SKM-1 (cell line): ENCODE measurements around the gene RNF121.

Experiments used
- DNase-seq: peaks from one replicate; lab custom pipeline; 2025; ENCODE audit not compliant: unreplicated experiment; lab: John Stamatoyannopoulos, UW

Gene RNF121

DNA sequence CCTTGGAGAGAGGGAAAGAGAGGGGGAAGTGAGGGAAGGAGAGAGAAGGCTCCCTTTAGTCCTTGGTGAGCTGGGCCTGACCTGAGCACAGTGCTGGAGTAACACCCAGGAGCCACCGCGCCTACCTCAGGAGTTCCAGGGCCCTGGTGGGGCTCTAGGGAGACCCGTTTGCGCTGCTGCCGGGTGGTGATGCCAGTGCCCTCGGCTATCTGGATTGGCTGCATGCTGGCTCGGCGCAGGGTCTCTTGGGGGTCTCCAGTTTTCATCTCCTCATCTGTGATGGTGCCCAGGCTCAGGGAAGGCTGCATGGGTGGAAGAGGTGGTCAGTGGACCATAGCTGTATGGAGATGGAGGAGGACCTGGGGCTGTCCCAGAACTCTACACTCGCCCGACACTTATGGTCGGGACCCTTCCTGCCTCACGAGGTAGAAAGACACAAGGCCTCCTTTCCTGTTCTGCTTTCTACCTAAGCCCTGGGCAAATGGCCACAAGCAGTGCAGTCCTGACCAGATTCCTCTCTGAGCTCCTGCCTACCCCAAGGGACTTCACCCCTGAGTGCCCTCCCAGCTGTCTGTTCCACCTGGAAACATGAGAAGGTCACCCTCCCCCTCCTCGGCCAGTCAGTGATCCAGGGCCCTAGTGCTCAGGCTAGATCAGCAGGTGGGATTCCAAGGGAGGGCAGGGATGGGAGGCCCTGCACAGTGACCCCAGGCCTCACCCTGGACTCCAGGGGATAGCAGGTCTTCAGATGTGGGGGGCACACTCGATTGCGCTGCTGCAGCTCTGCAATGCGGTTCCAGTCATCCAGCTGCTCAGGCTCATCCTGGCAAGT is 75.9 kb downstream of the RNF121 start:
- DNase-seq: no peak

DNA sequence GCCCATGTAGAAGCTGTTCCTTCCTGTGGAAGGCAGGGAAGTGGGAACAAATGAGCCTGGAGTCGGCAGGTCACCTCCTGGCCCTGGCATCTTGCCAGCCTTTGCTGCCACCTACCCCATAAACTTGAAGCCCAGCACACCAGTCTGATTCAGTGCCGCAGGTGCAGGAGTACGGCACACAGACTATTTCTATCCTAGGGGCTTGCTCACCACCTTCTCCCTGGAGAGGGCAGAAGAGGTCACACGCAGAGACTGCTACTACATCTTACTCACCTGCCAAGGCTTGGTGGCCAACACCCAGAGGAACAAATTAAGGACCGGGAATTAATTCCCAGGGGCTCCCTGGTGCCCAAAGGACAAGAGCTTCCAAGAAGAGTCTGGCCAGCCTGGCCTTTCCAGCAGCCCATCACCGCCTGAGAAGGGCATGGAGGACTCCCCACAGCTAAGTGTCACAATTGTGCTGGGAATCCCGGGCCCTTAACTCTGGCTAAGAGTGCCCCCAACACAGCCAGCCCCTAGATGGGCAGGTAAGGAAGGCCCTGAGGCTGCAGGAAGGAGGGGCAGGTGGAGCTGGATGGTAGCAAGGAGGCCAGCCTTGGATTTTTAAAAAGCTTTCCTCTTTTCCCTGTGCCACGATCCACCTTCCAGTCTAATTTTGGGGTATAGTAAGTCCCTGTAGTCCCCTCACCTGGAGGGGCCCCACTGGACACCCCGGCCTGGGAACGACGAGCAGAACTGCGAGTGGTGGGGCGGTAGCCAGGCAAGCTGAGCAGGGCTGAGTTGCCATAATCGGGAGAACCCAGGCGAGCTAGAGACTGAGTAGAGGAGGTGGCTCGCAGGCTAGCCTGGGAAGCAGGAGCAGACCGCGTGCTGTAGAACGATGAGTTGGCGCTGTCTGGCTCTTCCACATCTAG is 76.8 kb downstream of the RNF121 start:
- DNase-seq: no peak

DNA sequence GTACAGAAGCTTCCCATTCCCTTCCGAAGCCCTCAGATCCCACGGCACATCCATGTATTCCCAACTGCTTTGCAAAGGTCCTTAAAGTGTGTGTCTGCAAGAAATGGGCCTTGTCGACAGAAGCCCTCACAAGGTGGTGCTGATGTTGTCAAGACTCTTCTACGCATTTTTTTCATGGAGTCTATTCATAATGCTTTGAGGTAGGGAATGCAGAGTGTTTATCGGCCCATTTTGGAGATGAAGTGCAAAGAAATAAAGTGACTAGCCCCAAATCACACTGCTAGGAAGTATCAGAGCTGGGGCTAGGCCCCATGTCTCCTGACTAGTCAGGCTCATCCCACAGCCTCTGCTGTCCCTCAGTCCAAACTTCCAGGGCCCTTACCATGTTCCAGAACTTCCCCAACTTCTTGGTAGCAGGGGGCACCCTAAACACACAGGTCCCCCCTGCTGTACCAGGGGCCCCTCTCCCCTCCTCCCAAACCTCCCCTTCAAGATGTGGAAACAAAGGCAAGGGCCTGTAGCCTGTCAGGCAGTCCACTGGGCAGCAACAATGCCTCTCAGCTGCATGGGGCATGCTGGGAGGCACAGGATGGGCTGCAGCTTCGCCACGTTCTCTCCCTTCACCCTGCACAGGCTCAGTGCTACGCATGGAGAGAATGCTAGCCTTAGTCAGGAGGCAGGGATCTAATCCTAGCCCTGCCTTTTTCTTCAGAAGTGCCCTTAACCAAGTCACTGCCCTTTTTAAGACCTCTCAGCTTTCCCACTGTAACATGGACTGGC is 77.7 kb downstream of the RNF121 start:
- no peak for DNase-seq

DNA sequence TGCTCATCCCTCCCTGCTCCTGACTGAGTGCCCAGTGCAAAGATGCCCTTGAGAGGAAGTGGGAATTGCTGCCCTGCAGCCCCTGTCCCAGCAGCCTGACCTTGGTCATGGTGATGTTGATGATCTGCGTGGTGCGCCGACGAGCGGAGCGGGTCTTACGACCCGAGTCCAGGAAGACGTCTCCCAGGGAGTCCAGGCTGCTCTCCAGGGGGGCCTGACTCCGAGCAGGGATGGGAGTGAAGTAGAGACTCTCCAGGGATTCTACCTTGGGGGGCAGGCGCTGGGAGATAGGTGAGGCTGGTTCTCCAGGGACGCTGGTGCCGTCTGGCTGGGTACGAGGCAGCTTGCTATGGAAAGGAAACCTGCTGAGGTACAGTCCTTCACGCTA is 78.2 kb downstream of the RNF121 start:
- DNase-seq: no peak

DNA sequence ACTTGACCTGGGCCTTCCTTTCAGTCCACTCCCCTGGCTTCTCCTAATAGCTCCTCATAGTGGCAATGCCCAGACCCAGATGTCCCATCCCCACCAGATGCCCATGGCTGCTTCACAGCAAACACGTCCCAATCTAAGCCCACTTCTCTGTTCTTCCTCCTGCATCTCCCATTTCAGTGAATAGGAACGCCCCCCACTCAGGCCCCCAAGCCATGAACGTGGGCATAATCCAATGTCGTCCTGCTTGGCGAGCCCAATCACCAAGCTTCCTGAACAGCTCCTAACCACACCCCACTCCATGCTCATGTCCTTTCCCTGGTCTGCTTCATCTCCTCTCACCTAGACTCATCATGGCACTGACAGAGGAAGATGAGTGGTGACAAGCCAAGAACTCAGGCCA is 78.7 kb downstream of the RNF121 start:
- DNase-seq: no peak

DNA sequence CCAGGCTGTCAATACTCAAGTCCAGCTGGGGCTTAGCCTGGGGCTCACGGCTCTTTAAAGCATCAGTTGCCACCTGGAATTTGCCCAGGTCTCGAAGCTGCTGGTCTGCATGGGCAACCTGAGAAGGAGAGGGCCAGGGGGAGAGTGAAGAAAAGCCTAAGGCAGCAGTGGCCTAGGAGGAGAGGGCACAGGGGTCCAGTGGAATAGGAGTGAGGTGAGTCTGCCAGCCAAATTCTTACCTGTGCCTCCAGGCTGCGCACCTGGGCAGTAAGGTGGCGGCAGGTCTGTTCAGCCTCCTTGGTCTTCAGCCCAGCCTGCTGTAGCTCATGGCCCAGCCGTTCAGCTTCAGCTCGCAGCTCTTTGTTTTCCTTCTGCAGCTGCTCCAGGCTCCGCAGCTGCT is 79.9 kb downstream of the RNF121 start:
- DNase-seq: no peak

DNA sequence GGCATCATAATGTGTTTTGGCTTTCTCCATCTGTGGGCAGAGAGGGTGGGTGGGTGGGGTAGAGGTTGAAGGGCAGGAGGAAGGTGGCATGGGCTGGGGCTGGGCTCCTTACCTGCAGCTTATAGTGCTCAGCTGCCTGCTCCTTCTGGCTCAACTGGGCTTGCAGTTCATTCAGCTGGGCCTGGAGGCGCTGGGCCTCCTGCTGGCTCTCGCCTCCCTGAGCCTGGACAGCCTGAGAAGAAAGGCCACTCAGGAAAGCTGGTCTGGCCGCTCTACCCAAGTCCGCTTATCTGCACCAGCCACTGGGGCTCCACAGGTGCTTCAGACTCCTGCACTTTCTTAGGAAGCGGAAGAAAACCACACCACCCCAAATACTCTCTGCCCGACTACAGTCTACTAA is 80.3 kb downstream of the RNF121 start:
- no peak for DNase-seq

DNA sequence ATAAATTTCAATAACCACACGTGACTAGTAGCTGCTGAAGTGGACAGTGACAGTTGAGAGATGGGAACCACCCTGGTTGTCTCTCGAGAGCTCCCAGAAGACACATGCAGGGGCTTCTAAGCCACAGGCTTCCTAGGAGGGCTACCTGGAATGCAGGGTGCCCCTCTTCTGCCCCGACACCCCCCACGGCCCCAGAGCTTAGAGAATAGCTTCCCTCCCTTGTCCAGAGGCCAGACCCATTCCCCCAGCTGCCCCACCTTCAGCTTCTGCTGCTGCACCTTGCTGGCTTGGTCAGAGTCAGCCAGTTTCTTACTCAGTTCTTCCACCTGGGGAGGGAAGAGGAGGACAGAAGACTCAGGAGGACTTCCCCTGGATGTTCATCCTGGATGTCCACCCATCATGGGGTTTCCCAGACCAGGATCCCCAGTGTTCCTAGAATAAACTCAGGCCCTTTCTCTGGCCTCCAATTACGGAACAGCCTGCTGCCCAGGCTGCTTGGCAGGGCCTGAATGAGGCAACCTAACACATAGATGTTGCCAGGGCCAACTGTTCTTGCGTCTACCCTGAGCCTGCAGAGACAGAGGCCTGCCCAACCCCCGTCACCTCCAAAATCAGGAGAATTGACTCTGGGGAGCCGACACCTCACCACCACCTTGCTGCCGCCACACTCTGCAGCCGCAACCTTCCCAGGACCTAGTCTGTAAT is 81.8 kb downstream of the RNF121 start:
- DNase-seq: no peak

DNA sequence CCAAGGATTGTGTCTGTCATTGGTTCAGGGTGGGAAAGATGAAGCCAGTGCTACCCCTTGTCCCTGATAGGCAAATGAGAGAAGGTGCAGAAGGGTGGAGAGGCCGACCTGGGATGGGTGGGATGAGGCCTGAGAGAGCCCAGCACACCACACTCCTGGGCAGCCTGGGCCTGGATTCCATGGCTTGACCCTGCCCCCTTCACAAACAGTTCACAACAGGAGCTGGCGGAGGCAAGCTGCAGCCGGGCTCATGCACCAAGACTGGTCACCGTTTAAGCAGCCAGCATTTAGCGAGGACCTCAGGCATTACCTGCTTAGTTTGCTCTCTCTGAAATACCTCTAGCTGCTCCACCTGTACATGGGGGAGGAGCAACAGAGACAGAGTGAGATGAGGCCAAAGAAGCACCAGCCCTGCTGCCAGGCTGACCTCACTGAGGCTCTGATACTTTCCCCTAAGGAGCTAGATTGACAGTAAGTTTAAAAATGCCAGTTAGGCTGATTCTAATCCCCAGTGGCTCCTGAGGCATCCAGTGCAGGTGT is 83.3 kb downstream of the RNF121 start:
- DNase-seq: no peak

DNA sequence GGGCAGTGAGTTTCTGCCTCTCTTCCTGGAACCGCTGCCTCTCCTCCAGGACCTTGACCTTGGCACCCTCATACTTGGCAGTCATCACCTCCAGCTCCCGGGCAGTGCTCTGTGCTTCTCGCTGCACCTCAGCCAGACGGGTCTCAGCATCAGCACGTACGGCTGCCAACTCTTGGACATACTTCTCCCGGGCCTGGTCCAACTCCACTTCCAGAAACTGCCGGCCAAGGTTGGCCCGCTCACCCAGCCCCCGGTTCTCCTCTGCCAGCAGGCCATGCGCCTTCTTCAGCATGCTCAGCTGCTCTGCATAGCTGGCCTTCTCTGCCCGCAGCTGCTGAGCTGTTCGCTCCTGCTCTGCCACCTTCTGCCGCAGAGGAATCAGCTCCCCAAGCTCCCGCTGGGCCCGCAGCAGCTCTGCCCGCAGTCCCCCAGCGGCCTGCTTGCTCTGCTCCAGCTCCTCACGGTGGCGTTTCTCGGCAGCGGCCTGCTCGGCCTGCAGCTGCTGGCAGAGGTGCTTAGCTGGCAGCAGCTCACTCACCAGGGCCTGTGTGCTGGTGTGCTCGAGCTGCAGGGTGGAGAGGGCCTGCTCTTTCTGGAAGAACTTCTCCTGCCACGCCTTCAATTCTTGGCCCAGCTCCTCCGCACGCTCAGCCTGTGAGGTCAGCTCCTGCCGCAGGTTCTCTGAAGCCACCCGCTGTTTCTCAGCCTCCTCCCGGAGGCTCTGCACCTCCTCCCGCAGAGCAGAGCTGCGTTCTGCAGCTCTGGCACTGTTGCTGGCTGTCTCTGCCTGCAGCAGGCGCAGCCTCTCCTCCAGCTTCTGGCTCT is 84.3 kb downstream of the RNF121 start:
- no peak for DNase-seq

DNA sequence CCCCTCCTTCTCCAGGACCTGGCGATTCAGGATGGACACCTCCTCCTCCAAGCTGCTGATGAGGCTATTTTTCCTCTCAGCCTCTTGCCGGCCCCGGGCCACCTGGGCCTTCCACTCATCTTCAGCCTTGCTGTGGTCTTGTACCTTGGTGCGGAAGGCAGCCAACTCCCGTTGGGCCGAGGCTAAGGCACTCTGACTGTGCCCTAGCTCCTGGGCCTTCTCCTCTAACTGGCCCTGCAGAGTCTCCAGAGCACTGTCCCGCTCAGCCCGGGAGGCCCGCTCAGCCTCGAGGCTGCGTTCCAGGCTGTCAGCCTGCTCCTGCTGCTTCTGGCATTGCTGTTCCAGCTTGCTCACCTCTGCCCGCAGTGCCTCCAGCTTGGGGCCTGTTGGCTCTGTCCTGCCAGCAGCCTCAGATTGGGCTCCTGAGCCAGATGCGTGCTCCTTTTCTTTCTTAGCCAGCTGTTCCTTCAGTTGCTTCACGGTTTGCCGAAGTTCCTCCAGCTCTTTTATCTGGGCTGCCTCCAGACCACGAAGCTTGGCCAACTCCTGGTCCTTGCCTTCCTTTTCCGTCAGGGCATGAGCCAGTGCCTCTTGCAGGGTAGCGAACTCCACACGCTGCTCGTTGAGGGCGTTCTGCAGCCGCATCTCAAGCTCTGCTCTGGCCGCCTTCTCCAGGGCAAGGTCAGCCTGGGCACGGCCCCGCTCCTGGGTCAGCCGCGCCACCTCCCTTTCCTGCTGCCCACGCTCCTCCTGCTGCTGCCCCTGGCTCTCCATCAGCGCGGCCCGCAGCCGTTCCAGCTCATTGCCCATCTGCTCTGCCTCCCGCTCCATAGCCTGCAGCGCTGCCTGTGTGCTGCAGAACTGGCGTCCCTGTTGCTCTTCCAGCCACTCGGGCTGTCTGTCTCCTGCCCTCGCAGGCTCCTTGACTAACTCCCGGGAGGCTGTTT is 85.2 kb downstream of the RNF121 start:
- DNase-seq: no peak

DNA sequence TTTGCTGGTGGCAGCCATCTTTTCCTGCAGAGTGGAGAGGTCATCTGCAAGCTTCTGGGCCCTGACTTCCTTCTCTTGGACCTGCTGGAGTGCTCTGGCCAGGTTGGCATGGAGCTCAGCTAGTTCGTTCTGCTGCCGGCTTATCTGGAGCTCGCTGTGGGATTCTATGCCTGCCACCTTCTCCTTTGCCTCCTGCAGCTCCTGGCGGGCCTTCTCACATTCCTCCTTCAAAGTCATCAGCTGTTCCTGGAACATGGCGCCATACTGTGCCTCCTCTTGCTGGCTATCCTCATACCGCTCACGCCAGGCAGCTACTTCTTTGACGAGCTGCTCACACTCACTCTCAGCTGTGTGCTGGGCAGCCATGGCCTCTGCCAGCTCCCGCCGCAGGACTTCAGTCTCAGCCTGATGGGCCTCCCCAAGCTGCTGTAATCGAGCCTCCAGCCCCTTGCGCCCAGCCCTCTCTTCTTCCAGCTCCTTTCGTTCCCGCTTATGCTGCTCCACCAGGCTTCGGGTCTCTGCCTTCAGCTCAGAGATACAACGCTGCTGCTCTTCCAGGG is 86.0 kb downstream of the RNF121 start:
- no peak for DNase-seq

DNA sequence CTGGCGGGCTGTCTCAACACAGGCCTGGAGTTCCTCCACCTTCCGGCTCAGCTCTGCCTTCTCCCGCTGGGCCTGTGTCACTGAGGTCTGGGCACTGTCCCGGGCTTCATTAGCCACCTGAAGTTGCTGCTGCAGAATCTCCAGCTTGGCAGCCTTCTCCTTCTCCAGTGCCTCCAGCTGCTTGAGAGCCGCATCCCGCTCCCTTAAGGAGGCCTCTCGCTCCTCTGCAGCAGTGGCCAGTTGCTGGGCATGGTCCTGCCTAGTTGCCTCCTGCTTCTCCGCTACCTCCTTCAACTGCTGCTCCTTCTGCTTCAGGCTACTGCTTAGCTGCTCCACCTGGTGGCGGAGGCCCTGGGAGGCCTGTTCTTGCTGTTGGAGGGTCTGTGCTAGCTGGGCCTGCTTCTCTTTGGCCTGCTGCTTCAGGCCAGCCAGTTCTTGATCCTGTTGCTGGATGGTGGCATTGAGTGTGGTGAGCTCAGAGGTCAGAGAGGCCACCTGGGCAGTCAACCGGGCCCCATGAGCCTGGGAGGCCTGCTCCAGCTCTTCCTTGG is 86.7 kb downstream of the RNF121 start:
- DNase-seq: no peak

DNA sequence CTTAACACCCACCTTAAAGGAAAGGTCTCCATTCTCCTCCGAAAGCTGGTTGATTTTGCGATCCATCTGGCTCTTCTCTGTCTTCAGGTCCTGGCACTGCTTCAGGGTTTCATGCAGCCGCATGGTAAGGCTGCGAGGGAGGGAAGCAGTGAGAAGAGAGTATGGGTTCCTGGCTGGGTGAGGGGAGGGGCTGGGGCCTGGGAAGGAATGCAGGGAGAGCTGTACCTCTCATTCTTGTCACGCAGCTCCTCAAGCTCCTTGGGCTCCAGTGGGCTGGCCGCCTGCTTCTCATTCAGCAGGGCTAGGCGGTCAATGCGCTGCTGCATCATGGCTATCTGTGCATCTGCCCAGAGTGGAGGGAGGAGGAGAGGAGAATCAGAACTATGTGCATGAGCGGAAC is 89.3 kb downstream of the RNF121 start:
- DNase-seq: no peak

DNA sequence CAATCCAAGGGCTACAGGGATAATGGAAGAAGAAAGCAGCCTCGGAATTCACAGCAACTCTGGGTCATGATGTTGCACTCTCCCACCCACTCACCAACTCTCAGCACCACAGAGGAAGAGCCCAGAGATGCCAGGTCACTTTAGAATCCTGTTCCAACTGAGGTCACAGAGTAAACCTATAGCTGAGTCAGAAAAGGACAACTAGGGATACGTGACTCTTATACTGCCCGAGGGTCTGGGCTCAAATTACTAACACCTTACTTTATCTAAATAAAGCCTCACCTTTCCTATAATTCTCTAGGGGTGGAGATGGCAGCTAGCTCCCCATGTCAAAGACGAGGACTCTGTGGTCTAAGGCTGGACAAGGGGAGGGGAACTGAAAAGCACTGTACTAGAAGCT is 94.5 kb downstream of the RNF121 start:
- no peak for DNase-seq

DNA sequence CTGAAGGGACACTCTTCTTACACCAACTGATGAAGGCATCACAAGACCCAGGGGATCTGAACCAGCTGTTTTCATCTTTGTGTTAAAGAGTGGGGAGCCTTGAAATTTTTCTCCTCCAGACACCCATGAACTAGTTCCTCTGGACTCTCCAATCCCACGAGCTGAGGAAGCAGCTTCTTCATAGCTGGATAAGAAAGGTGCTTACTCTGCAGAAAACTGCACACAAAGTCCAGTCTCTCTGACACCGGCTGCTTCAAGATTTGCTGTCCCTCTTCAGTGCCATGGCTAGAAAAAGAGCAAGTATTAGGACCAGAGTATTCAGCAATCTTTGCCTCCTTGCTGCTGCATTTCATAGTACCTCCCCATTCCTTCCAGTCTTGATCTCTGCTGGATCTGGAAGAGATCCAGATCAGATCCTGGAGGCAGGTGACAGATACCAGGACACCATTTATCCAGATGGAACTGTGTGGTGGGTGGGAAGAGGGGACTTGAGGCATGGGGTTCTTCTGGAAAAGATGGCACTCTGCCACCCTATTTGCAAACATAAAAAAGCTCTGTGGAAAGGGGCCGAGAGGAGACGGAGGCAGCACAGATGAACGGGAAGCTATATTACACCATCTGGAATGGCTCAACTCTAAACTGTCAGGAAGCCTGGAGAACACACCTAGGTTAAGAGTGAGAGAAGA is 95.4 kb downstream of the RNF121 start:
- DNase-seq: no peak

DNA sequence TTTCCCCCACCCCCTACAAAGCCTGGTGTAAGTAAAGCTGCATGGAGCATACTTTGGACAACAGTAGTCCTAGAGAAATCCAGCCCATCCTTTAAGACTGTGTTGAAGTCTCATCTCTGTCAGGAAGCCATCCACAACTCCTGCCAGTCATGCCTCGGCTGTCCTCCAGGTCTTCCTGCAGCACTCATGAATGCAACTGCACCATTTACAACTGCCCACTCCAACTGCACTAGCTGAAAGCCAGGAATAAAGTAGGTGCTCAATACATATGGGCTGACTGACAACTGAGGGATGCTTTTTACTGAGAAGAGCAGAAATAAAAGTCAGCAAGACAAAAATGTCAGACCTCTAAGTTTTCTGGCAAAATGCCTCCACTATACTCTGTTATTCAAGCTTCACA is 97.2 kb downstream of the RNF121 start:
- DNase-seq: no peak
